OCI-M2 (cell line): Measurements from ENCODE around the gene SPRR2A.
"Not testable (repeated sequence)": the region's sequence is repeated elsewhere in the genome, so short reads cannot be mapped to it uniquely, and the experiment has no call there.

Source experiments
- DNase-seq: peaks from one replicate; lab custom pipeline; 2025; ENCODE audit not compliant: unreplicated experiment; lab: John Stamatoyannopoulos, UW

SPRR2A gene

GRCh38 chr1:153057375-153057774 is at the start of gene SPRR2A:
TSS of gene SPRR2A (minus strand) at chr1:153057512. CDS start at chr1:153056735, 777 bp downstream.
- no peak for DNase-seq

- DNase-seq = no peak
Observed at GRCh38 chr1:153100245-153100644, 42.9 kb upstream of the SPRR2A start.

DNA sequence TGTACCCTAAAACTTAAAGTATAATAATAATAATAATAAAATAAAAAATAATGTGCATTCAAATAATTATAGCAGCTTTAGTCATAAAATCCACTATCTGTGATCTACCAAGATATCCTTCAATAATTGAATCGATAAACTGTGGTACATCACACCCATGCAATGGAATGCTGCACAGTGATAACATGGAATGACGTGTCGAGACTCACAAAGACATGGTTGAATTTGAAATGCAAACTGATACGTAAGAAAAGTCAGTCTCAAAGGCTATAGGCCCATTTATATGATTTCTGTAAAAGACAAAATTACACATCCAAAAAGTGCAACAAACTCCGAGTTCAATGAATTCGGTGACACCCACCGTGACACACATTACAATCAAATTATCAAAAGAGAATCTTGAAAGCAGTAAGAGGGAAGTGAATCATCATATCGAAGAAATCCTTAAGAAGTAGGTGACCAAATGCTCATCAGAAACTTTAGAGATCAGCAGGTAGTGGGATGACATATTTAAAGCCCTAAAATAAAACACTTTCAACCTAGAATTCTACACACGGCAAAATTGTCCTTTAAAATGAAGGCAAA is 42.2 kb upstream of the SPRR2A start:
- no peak for DNase-seq

DNA sequence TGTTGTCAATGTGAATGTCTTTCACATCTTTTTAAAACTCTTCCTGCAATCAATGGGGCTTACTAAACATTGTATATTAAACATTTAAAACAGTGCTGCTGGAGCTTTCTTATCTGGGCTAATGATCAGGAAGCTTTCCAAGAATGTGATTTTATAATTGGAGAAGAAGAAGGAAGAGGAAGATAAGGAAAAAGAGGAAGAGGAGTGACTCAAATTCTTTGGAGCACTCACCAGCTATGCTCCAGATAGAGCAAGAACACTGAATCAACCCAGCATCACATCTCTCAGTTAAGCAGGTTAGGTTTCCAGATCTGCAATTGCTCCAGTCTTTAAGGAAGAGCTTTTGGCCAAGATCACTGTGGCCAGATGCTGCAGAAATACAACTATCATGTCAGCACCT is 38.5 kb upstream of the SPRR2A start:
- DNase-seq = no peak

DNA sequence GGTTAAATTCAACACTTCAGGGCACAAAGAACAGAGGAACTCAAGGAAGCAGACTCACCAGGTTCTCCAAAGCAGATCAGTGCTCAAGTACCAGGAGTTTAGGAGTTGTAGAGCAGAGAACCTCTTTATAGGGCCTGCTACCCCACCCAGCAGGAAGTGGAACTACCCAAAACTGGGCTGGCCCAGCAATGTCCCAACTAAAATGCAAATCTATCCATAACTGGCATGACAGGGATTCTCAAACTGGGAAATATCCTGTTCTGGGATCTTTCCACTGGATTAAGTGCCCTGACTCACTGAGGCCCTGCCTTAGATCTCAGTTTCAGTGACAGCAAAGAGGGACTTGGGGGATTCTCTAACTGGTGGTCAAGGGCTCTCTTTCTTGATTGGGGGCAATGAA is 37.1 kb upstream of the SPRR2A start, which contains the start of gene SPRR2E:
Gene SPRR2E (minus strand): TSS at position 101 of the 400 bp plus-strand sequence. CDS start 775 bp downstream, outside the sequence.
- DNase-seq = no peak

DNA sequence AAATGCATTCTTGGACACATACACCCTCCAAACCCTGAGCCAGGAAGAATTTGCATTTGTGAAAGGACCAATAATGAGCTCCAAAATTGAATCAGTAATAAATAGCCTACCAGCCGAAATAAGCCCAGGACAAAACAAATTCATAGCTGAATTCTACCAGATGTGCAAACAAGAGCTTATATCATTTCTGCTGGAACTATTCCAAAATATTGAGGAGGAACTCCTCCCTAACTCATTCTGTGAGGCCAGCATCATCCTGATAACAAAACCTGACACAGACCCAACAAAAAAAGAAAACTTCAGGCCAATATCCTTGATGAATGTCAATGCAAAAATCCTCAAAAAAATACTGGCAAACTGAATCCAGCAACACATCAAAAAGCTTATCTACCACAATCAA is 30.3 kb upstream of the SPRR2A start:
- no peak for DNase-seq

GRCh38 chr1:153081736-153082135 is 24.4 kb upstream of the SPRR2A start:
- DNase-seq = no peak

GRCh38 chr1:153072806-153073726 is 15.8 kb upstream of the SPRR2A start:
- no peak for DNase-seq

DNA sequence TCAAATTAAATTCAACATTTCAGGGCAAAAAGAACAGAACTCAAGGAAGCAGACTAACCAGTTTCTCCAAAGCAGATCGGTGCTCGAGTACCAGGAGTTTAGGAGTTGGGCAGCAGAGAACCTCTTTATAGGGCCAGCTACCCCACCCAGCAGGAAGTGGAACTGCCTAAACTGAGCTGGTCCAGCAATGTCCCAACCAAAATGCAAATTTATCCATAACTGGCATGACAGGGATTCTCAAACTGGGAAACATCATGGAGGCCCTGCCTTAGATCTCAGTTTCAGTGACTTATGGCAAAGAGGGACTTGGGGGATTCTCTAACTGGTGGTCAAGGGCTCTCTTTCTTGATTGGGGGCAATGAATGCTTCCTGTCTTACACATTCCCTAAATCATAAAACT is 14.2 kb upstream of the SPRR2A start, which contains the start of gene SPRR2B:
Gene SPRR2B (minus strand): TSS at position 101 of the 400 bp plus-strand sequence. CDS start 772 bp downstream, outside the sequence.
- DNase-seq = no peak

GRCh38 chr1:153070243-153070642 is 12.9 kb upstream of the SPRR2A start:
- DNase-seq = no peak

GRCh38 chr1:153058826-153059784 is 1.8 kb upstream of the SPRR2A start:
- no peak for DNase-seq

- DNase-seq = no peak
Observed at GRCh38 chr1:153058154-153058553, 842 bp upstream of the SPRR2A start.

DNA sequence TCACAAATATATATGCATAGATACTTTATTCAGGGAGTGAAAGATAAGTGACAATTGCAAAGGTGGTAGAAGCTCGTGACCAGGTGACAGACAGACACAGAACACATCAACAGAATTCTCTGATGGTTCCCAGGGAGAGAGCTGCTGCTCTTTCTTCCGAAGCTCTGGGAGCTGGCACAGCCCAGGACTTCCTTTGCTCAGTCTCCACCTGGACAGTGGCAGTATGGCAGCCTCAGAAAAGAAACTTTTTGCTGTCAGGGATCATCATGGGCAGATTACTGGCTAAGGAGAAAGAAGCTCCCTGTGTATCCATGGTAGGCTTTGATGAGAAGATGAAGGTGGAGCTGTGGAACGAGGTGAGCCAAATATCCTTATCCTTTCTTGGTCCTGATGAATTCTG is 1.2 kb downstream of the SPRR2A start:
- DNase-seq = not testable (repeated sequence)

DNA sequence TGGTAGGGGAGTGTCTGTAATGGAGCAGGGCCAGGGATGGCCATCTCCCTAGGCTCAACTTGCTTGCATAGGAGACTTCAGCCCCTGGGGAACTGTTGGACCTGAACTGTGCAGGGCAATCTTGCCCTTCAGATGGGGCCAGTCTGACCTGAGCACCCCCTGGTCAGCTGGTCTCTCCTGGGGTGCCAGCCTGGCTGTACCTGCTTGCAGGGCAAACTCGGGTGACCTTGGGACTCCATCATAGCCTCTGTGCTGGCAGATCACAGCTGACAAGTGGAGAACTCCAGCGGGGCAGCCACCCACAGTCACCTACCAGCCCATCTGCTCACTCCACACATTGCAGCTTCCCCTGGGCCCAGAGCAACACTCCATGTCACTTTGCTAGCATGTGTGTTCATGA is 8.1 kb downstream of the SPRR2A start:
- DNase-seq = no peak

DNA sequence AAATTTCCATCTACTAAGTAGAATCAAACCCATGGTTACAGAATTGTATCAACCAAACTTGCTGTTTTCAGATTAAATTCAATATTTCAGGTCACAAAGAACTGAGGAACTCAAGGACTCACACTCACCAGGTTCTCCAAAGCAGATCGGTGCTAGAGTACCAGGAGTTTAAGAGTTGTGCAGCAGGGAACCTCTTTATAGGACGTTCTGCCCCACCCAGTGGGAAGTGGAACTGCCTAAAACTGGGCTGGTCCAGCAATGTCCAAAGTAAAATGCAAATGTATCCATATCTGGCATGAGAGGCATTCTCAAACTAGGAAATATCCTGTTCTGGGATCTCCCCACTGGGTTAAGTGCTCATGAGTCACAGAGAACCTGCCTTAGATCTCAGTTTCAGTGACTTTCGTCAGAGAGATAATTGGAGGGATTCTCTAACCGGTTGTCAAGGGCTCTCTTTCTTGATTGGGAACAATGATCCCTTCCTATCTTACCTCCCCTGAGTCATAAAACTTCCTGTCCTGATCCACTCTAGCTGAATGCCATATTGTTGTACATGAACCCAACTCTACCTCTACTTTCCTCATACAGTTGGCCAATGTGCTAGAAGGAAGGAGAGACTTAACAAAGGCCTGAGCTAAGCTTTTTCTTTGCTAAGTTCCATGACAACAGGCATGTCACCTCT is 16.2 kb downstream of the SPRR2A start, which contains the start of gene SPRR2D:
Gene SPRR2D (minus strand): TSS at position 171 of the 682 bp plus-strand sequence. CDS start 774 bp downstream, outside the sequence.
- DNase-seq = no peak

- no peak for DNase-seq
Observed at GRCh38 chr1:153035211-153035610, 22.1 kb downstream of the SPRR2A start.

DNA sequence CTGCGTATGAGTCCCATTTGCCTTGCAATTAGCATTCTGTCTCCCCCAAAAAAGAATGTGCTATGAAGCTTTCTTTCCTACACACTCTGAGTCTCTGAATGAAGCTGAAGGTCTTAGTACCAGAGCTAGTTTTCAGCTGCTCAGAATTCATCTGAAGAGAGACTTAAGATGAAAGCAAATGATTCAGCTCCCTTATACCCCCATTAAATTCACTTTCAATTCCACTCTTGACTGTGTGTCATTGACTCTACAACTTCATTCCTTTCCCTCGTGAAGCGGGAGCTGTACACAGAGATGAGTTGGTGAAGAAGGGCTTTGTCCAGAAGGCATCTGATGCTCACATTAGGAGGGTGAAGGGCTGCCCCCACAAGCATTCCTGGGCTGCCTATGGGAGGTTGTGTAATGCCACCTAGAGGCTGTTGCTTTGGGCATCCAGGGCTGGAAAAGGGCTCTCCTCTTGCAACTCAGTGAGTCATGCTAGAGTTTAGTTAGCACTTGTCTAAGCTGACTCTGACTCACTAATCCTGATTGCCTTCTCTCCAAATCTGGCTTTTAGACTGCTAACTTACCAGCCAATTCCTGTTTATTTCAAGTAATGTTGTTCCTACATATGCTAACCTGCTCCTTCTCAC is 24.5 kb downstream of the SPRR2A start:
- DNase-seq = no peak

DNA sequence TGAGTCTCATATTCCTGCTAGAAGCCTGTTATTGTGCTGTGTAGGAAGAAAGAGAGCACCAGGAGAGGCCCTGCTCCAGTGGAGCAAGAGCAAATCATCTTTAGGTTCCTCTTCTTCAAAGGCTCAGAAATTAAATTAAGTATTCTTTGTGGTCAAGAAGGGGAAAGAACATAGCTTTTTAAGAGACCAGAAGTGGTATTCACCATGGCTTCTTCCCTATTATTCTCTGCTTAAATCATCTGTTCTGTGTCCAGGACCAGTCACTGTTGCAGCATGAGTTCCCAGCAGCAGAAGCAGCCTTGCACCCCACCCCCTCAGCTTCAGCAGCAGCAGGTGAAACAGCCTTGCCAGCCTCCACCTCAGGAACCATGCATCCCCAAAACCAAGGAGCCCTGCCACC is 25.2 kb downstream of the SPRR2A start:
- DNase-seq = no peak

GRCh38 chr1:153030895-153031294 is 26.4 kb downstream of the SPRR2A start, which contains the start of gene SPRR1B:
TSS of gene SPRR1B (plus strand) at chr1:153031203. CDS start at chr1:153032346, 1,143 bp downstream.
- DNase-seq = no peak

GRCh38 chr1:153028766-153029165 is 28.5 kb downstream of the SPRR2A start:
- no peak for DNase-seq
